Fibroblast of skin of right quadriceps (primary cell): ENCODE measurements around the gene ARSD.
"Not testable (repeated sequence)": the region's sequence is repeated elsewhere in the genome, so short reads cannot be mapped to it uniquely, and the experiment has no call there.

Experiments
- DNase-seq: peaks from one replicate; pipeline ENCODE4 v3.0.0-alpha.2; 2013

ARSD gene, protein sequence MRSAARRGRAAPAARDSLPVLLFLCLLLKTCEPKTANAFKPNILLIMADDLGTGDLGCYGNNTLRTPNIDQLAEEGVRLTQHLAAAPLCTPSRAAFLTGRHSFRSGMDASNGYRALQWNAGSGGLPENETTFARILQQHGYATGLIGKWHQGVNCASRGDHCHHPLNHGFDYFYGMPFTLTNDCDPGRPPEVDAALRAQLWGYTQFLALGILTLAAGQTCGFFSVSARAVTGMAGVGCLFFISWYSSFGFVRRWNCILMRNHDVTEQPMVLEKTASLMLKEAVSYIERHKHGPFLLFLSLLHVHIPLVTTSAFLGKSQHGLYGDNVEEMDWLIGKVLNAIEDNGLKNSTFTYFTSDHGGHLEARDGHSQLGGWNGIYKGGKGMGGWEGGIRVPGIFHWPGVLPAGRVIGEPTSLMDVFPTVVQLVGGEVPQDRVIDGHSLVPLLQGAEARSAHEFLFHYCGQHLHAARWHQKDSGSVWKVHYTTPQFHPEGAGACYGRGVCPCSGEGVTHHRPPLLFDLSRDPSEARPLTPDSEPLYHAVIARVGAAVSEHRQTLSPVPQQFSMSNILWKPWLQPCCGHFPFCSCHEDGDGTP

GRCh38 chrX:2928583-2929434 is at the start of gene ARSD:
TSS of gene ARSD (minus strand) at chrX:2929339. CDS start at chrX:2929275, 64 bp downstream.
- DNase-seq = peak; percentile 91

DNA sequence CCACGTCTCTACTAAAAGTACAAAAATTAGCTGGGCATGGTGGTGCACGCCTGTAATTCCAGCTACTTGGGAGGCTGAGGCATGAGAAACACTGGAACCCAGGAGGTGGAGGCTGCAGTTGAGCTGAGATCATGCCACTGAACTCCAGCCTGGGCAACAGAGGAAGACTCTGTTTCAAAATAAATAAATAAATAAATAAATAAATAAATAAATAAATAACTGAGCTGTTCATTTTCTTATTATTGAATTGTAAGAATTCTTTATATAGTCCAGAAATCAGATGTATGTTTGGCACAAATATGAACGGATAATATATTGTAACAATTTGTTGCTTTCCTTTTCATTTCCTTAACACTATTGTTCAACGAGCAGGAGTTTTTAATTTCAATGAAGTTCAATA is 49.5 kb upstream of the ARSD start:
- DNase-seq = not testable (repeated sequence)

DNA sequence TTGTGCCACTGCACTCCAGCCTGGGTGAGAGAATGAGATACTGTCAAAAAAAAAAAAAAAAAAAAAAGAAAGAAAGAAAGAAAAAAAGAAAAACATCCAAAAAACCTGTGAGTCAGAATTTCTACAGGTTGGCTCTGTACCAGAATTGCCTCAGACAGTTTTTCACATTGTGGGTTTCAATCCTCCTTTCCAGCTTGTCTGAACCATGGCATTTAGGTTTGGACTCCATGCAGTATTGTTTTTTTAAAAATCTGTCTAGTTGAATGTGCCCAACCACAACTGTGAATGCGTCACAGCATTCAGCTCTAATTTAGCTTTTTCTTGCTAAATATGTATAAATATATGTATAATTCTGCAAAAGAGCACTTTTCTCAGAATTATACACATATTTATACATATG is 45.8 kb upstream of the ARSD start:
- peak; percentile 3 for DNase-seq

DNA sequence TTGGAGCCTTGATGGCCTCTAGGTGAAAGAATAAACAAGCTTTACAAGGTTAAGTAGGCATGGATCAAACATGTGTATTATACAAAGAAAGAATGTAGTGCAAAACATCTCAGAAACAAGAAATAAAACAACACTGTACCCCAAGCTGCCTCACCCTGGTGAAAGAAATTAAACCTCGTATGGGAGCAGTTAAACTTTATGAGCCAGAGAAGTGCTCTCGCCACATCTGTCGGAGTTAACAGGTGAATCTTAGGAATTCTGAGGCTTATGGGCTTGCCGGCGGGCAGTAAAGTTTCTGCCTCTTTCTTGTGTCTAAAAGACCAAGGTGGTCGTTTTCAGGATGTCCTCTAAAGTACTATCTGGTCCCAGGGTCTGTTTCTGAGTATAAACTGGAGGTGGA is 43.3 kb upstream of the ARSD start:
- no peak for DNase-seq

- no peak for DNase-seq
These were observed 39.9 kb upstream of the ARSD start for GRCh38 chrX:2969021-2969420.

DNA sequence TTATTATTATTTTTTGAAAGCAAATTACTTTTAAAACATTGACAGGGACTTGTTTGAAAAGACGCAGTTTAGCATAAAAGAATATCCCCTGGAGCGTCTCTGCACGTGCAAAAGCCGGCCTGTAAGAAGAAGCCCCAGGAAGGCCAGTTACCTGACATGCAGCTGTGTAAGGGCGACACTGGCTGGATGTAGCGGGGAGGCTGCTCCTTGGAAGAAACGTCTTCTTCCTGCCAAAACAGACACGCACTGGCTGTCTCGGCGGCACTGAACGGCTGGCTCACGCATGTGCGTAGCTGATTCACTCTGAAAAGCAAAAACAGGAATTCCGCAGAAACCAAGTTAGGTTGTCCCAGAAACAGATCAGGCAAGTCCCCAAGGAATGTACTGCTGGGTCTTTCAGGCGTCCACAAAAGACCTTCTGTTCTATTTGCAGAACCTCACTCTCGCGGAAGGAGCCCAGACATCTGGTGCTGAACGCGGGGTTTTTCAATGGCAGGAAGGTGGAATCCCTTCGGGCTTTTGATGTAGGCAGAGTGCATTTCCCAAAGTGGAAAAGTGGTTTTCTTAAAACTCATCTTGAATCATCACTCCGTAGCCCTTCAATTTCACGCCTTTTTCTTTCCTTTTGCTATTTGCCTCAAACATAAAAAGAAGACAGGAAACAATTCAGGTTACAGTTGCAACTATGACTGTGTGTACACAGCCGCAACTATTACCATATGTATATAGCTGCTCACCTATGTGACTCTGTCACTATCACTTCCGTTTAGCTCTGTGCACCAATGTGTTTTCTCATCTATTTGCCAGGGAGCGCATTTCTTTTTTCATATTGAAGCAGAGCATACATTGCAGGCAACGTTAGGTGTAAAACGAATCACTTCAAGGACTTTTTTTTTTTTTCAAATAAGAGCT is 39.1 kb upstream of the ARSD start:
- peak; percentile 39 for DNase-seq

DNA sequence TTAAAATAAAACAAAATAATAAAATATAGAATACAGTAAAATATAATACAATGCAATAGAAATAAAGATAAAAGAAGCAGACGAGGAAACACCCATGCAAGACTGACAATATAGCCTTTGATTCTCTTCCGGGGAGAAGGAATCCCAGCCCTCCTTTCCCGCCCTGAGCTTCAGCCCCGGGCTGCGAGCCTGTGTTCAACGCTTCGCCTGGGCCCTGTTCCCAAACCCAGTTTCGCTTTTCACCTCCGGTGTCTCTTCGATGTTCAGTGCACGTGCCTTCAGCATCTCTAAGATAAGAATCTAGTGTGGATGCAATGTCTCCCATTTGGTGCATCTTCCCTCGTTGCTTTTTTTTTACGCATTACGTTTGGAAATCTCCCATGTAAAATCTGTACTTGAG is 38.4 kb upstream of the ARSD start:
- no peak for DNase-seq

DNA sequence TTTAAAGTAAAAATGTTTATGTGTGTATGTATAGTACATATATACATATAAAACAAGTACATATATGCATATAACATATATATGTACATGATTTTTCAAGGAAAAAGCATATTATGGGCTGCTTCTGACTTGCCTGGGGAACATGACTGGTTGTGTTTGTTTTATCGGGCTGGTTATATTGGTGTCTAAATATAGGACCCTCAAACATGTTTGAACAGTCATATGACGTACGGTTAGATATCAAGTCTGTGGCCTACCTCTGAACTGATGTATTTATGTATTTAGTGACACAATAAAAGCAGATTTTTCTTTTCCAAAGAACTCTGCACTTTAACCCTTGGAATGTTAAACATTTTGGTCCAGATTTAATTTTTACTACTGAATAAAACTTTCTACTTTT is 37.9 kb upstream of the ARSD start:
- DNase-seq = no peak

DNA sequence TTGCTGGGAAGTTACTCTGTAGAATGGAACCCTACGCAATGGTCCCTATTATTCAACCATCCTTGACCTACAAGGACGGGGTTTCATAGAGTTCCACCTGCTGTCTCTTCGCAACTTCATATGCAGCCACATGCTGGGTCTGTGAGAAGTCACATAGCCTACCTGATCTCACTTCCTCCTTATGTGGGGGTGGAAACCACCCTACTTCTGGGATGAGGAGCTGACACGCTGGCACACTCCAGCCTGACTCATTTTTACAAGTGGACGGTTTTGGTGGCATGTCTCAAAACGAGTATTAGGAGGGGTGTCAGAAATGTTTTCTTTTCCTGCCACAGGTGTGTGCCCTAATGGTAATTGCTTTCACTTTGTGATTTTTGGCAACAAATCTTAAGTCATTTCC is 36.8 kb upstream of the ARSD start:
- DNase-seq = no peak

DNA sequence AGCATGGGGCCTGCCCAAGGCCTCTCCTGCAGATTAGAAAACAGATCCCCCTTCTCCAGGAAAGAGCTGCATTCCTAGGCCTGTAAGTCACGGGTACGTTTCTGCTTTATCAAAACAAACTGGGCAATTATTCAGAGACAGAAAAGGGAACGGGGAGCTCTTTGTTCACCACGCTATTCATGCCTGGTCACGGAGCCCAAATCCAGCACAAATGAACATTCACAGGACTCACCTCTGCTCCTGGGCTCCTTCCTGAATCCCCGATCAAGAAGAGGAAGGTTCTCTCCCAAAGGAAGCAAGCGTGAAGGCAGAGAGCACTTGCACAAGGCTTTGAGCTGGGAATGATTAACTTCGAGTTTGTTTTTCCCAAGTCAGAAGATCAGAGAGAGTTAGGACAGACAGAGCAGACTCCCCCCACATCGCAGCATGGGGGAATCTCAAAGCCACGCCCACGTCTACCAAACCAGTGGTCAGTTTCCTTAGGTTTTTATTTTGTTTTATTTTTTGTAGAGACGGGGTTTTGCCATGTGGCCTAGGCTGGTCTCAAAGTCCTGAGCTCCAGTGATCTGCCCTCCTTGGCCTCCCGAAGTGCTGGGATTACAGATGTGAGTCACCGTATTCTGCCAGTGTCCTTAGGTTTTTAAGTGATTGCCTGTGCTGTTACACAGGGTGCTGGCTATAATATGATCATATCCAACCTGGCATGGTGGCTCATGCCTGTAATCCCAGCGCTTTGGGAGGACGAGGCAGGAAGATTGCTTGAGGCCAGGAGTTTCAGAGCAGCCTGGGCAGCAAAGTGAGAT is 35.1 kb upstream of the ARSD start:
- DNase-seq = peak; percentile 68

DNA sequence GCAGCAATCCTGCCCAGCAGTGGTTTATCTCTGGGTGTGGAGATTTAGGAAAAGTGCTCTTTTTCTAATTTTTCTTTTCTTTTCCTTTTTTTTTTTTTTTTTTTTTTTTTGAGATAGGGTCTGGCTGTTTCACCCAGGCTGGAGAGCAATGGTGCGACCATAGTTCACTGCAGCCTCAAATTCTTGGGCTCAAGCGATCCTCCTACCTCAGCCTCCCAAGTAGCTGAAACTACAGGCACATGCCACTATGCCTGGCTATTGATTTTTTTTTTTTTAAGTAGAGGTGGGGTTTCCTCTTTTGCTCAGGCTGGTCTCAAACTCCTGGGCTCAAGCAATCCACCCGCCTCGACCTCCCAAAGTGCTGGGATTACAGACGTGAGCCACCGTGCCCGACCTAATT is 34.3 kb upstream of the ARSD start:
- not testable (repeated sequence) for DNase-seq

DNA sequence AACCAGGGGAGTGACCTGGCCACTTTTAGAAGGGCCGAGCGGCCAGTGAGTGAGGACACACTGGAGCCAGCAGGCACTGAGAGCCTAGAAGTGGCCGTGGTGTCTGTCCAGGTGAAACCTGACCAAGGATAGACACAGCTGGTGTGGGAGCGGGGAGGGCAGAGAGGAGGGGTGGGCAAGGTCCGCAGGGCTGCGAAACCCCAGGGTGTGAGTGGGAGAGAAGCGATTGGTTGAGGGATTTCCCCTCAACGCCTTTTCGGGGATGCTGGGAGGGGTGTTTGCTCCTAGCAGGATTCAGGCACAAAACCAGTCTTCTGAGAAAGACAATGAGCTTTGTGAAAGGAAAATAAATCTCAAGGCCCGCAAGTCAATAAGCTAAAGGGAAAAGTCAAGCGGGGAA is 33.2 kb upstream of the ARSD start:
- no peak for DNase-seq

GRCh38 chrX:2960861-2961515 is 31.8 kb upstream of the ARSD start:
- no peak for DNase-seq

GRCh38 chrX:2958199-2958598 is 29.1 kb upstream of the ARSD start:
- no peak for DNase-seq

DNA sequence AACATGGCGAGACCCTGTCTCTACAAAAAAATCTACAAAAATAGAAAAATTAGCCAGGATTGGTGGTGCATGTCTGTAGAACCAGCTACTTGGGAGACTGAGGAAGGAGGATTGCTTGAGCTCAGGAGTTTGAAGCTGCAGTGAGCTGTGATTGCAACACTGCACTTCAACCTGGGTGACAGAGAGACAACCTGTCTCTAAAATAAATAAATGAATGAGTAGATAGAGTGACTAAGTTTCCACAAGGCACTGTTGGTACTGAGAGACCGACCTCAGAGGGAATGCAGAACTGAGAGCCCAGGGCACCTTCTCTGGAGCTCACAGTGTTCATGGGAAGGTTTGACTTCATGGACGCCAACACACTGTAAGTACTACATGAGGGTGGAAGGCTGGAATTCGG is 26.7 kb upstream of the ARSD start:
- no peak for DNase-seq

DNA sequence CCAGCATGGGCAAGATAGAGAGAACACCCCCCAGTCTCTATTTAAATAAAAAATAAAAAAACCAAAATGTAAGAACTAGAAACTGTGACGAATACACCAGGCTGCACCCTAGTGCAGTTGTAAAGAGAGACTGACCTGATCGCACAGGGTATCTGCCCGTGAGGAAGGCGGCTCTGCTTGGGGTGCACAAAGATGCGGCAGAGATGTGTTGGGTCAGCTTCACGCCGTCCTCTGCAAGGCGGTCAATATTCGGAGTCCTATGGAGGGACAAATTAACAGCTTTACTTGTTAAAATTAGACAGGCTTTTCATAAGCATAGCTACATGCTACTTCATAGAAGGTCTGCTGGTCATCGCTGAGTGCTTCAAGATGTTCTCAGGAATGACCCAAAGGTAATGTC is 26.1 kb upstream of the ARSD start:
- DNase-seq = no peak

DNA sequence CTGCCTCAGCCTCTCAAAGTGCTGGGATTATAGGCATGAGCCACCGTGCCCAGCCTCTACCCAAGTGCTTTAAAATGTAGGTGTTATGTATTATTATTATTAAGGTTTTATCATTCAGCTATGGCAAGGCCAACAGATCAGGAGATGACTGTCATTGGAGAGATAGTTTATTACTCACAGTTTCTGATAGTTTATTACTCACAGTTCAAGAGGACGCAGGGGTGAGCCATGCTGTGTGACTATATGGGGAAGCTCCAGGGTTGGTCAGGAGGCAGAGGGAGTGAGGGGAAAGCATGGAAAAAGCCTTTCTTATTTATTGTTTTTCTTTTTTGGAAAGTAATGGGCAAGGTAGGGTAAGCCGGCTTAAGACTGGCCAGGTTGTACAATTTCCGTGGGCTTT is 25.4 kb upstream of the ARSD start:
- DNase-seq = no peak

DNA sequence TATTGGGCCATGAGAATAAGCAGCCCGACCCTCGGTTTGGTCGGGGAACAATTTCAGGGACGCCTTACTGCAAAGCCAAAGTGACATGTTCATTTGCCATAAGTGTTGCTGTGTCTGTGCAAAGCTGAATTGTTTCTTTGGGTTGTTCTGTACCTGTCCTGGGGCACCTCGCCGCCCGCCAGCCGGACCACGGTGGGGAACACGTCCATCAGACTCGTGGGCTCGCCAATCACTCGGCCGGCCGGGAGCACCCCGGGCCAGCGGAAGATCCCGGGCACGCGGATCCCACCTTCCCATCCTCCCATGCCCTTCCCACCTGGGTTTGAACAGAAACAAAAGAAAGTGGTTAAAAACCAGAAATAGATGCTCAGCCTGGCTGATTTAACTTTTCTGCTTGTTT is 8.8 kb upstream of the ARSD start:
- DNase-seq = not testable (repeated sequence)

DNA sequence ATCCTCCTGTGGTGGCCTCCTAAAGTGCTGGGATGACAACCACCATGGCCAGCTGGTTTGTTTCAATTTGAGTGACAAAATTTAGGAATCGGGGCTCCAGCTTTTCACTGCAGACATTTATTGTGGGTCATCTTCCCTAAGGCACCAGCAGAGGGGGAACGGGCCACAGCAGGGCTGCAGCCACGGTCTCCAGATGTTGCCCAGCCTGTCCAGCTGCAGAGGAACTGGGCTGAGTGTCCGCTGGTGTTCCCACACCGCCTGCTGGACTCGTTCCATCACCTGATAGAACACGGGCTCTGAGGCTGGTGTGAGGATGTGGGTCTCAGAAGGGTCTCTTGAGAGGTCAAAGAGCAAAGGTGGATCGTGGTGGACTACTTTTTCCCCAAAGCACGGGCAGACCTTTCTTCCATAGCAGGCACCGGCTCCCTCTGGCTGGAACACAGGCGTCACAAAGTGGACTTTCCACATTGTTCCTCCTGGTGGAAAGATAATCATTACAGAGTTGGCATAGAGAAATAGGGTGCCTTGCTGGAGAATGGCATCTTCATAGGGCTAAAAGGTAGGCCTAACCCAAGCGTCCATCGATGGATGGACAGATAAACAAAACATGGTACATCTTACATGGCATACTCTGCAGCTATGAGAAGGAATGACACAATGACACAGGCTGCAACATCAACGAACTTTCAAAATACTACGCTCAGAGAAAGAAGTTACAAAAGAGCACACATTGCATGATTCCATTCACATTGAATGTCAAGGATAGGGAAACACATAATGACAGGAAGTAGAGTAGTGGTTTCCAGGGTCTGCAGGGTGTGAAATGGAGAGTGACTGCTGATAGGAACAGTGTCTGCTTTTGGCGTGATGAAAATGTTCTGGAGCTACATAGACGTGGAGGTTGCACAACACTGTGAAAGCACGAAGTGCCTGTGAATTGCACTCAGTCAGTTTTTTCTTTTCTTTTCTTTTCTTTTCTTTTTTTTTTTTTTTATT is 5.9 kb upstream of the ARSD start:
- DNase-seq = no peak
